PC-3 (cell line): ENCODE measurements around the gene NECAB2.

Experiments used
- CTCF ChIP-seq: fragments of 300-600 bp; sonication (generic); conservative IDR thresholded peaks from 2 replicates; pipeline ENCODE4 v1.5.1; 2017; ENCODE audit warnings: antibody characterized with exemption, low read depth, mild to moderate bottlenecking, low read length
- EZH2 ChIP-seq: fragments of 300-600 bp; sonication (generic); IDR thresholded peaks from one replicate; pipeline ENCODE4 v1.6.1; 2017; ENCODE audit warnings: antibody characterized with exemption, mild to moderate bottlenecking, low read length; ENCODE audit not compliant: unreplicated experiment
- EZH2phosphoT487 ChIP-seq: fragments of 300-600 bp; sonication (generic); IDR thresholded peaks from 2 replicates; pipeline ENCODE4 v1.6.1; 2018; ENCODE audit warnings: mild to moderate bottlenecking, antibody characterized with exemption, low read length, borderline replicate concordance

GRCh38 chr16:83979441-83979840 lies 11.4 kb downstream of the NECAB2 start:
- TF ChIP-seq CTCF (no peak), EZH2 (no peak), EZH2phosphoT487 (no peak)
